Stimulated activated CD4-positive, alpha-beta T cell treated with anti-CD3 and anti-CD28 coated beads, Interleukin-15, amount 100 ng/mL, for 24 hours (primary cell): Measurements from ENCODE around the gene FAM3A.

Source experiments
- DNase-seq: peaks from one replicate; pipeline ENCODE4 v3.0.0-alpha.2; 2020

Gene FAM3A

GRCh38 chrX:154478728-154479622 is 37.1 kb downstream of the FAM3A start, which contains the start of gene LAGE3:
TSS of gene LAGE3 (minus strand) at chrX:154479281. CDS start at chrX:154478915, 366 bp downstream.
- peak; percentile 95 for DNase-seq

- no peak for DNase-seq
Measured at GRCh38 chrX:154477891-154478477, 38.0 kb downstream of the FAM3A start.

- DNase-seq: no peak
Measured at GRCh38 chrX:154476821-154477220, 39.2 kb downstream of the FAM3A start.

- no peak for DNase-seq
Measured at GRCh38 chrX:154473683-154474082, 42.3 kb downstream of the FAM3A start.

- DNase-seq: no peak
Measured at GRCh38 chrX:154472685-154473632, 43.1 kb downstream of the FAM3A start.

- no peak for DNase-seq
Measured at GRCh38 chrX:154471839-154472684, 44.0 kb downstream of the FAM3A start.

GRCh38 chrX:154470914-154471568 is 45.0 kb downstream of the FAM3A start:
- no peak for DNase-seq

- no peak for DNase-seq
Measured at GRCh38 chrX:154470434-154470833, 45.6 kb downstream of the FAM3A start.

- no peak for DNase-seq
Measured at GRCh38 chrX:154469880-154470279, 46.2 kb downstream of the FAM3A start.

GRCh38 chrX:154469114-154469513 is 46.9 kb downstream of the FAM3A start:
- no peak for DNase-seq

- DNase-seq: no peak
Measured at GRCh38 chrX:154468217-154468616, 47.8 kb downstream of the FAM3A start.

GRCh38 chrX:154467556-154467955 is 48.5 kb downstream of the FAM3A start:
- DNase-seq: no peak

- no peak for DNase-seq
Measured at GRCh38 chrX:154466907-154467306, 49.1 kb downstream of the FAM3A start.

GRCh38 chrX:154466036-154466435 is 50.0 kb downstream of the FAM3A start:
- no peak for DNase-seq

GRCh38 chrX:154465601-154466000 is 50.4 kb downstream of the FAM3A start:
- no peak for DNase-seq

GRCh38 chrX:154464806-154465365 is 51.1 kb downstream of the FAM3A start:
- no peak for DNase-seq

GRCh38 chrX:154463611-154464220 is 52.3 kb downstream of the FAM3A start:
- DNase-seq: no peak

GRCh38 chrX:154462396-154462795 is 53.6 kb downstream of the FAM3A start:
- DNase-seq: no peak

GRCh38 chrX:154460326-154460725 is 55.7 kb downstream of the FAM3A start:
- DNase-seq: no peak

- DNase-seq: no peak
Measured at GRCh38 chrX:154459832-154460231, 56.2 kb downstream of the FAM3A start.
